ENCODE measurements around the gene PAFAH2. TPM values are rescaled to one million over a fixed set of nuclear protein-coding genes. Genes with fewer than 3 reads are reported as not detected.

The PAFAH2 gene
- total and polyA plus RNA-seq, 2 of the 8 experiments (the other 6 are each of a cell fraction or from before 2014, with no cell fraction given), result 7.7 to 9.3 TPM

DNA sequence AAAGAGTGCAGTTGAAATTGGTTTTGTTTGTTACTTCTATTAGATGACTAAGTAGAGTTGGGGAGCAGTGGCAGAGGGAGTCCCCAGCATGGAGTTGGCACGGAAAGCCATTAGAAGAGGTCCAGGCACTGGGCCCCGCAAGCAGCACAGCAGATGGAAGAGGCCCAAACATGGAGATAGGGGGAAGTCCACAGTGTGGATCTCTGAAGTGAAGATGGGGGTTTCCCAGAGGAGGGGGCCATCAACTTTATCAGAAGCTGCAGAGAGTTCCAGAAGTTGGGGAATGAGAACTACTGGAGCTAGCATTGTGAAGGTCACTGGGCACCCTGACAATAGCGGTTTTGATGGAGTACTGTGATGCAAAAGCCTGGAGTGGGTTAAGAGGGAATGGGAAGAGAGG is 30.6 kb downstream of the PAFAH2 start (continued):
- TF ChIP-seq, protein P1, sequence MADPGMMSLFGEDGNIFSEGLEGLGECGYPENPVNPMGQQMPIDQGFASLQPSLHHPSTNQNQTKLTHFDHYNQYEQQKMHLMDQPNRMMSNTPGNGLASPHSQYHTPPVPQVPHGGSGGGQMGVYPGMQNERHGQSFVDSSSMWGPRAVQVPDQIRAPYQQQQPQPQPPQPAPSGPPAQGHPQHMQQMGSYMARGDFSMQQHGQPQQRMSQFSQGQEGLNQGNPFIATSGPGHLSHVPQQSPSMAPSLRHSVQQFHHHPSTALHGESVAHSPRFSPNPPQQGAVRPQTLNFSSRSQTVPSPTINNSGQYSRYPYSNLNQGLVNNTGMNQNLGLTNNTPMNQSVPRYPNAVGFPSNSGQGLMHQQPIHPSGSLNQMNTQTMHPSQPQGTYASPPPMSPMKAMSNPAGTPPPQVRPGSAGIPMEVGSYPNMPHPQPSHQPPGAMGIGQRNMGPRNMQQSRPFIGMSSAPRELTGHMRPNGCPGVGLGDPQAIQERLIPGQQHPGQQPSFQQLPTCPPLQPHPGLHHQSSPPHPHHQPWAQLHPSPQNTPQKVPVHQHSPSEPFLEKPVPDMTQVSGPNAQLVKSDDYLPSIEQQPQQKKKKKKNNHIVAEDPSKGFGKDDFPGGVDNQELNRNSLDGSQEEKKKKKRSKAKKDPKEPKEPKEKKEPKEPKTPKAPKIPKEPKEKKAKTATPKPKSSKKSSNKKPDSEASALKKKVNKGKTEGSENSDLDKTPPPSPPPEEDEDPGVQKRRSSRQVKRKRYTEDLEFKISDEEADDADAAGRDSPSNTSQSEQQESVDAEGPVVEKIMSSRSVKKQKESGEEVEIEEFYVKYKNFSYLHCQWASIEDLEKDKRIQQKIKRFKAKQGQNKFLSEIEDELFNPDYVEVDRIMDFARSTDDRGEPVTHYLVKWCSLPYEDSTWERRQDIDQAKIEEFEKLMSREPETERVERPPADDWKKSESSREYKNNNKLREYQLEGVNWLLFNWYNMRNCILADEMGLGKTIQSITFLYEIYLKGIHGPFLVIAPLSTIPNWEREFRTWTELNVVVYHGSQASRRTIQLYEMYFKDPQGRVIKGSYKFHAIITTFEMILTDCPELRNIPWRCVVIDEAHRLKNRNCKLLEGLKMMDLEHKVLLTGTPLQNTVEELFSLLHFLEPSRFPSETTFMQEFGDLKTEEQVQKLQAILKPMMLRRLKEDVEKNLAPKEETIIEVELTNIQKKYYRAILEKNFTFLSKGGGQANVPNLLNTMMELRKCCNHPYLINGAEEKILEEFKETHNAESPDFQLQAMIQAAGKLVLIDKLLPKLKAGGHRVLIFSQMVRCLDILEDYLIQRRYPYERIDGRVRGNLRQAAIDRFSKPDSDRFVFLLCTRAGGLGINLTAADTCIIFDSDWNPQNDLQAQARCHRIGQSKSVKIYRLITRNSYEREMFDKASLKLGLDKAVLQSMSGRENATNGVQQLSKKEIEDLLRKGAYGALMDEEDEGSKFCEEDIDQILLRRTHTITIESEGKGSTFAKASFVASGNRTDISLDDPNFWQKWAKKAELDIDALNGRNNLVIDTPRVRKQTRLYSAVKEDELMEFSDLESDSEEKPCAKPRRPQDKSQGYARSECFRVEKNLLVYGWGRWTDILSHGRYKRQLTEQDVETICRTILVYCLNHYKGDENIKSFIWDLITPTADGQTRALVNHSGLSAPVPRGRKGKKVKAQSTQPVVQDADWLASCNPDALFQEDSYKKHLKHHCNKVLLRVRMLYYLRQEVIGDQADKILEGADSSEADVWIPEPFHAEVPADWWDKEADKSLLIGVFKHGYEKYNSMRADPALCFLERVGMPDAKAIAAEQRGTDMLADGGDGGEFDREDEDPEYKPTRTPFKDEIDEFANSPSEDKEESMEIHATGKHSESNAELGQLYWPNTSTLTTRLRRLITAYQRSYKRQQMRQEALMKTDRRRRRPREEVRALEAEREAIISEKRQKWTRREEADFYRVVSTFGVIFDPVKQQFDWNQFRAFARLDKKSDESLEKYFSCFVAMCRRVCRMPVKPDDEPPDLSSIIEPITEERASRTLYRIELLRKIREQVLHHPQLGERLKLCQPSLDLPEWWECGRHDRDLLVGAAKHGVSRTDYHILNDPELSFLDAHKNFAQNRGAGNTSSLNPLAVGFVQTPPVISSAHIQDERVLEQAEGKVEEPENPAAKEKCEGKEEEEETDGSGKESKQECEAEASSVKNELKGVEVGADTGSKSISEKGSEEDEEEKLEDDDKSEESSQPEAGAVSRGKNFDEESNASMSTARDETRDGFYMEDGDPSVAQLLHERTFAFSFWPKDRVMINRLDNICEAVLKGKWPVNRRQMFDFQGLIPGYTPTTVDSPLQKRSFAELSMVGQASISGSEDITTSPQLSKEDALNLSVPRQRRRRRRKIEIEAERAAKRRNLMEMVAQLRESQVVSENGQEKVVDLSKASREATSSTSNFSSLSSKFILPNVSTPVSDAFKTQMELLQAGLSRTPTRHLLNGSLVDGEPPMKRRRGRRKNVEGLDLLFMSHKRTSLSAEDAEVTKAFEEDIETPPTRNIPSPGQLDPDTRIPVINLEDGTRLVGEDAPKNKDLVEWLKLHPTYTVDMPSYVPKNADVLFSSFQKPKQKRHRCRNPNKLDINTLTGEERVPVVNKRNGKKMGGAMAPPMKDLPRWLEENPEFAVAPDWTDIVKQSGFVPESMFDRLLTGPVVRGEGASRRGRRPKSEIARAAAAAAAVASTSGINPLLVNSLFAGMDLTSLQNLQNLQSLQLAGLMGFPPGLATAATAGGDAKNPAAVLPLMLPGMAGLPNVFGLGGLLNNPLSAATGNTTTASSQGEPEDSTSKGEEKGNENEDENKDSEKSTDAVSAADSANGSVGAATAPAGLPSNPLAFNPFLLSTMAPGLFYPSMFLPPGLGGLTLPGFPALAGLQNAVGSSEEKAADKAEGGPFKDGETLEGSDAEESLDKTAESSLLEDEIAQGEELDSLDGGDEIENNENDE (IDR thresholded peaks at IDR 0.05; ENCODE audit: insufficient replicate concordance, low read length), result no peak
- TF ChIP-seq, protein P2, sequence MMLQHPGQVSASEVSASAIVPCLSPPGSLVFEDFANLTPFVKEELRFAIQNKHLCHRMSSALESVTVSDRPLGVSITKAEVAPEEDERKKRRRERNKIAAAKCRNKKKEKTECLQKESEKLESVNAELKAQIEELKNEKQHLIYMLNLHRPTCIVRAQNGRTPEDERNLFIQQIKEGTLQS (IDR thresholded peaks at IDR 0.05; ENCODE audit: insufficient read depth, low read depth, low read length), result no peak
- TF ChIP-seq TAF7 (optimal IDR thresholded peaks at IDR 0.05; ENCODE audit: borderline replicate concordance, low read depth, low read length) (no peak), SIX5 (IDR thresholded peaks at IDR 0.05; ENCODE audit: low read depth, low read length) (no peak), CTBP2 (IDR thresholded peaks at IDR 0.05; ENCODE audit: borderline replicate concordance, insufficient read depth, insufficient read length, low read length) (no peak), RAD21 (IDR thresholded peaks at IDR 0.05 in 1 of 2, conservative IDR thresholded peaks at IDR 0.05 in 1 of 2; ENCODE audit: low read depth in 2 of 2, low read length in 2 of 2) (no peak), JUND (IDR thresholded peaks at IDR 0.05; ENCODE audit: low read length) (no peak), POLR2AphosphoS5 (IDR thresholded peaks at IDR 0.05; ENCODE audit: low read depth, low read length) (no peak), JUN (IDR thresholded peaks at IDR 0.05; ENCODE audit: low read depth, low read length) (no peak)
- TF ChIP-seq, protein P3, sequence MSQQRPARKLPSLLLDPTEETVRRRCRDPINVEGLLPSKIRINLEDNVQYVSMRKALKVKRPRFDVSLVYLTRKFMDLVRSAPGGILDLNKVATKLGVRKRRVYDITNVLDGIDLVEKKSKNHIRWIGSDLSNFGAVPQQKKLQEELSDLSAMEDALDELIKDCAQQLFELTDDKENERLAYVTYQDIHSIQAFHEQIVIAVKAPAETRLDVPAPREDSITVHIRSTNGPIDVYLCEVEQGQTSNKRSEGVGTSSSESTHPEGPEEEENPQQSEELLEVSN (IDR thresholded peaks at IDR 0.05), result no peak

Measured in H1 (cell line).